HG02973 (cell line): ENCODE data around the gene YIPF4.
"Not testable (repeated sequence)": the region's sequence is repeated elsewhere in the genome, so short reads cannot be mapped to it uniquely, and the experiment has no call there.

Experiments
- ATAC-seq: cut with Tn5 transposase; IDR thresholded peaks from one replicate; pipeline ENCODE4 v1.9.1; 2021; ENCODE audit warnings: moderate library complexity; ENCODE audit not compliant: unreplicated experiment

Gene YIPF4

GRCh38 chr2:32284321-32284720 is 6.6 kb downstream of the YIPF4 start:
- ATAC-seq, result no peak

- ATAC-seq, result no peak
These were observed 11.7 kb downstream of the YIPF4 start for GRCh38 chr2:32289165-32289999.

- no peak for ATAC-seq
These were observed 12.3 kb downstream of the YIPF4 start for GRCh38 chr2:32290000-32290339.

GRCh38 chr2:32291746-32292145 is 14.0 kb downstream of the YIPF4 start:
- ATAC-seq, result no peak

GRCh38 chr2:32293493-32293892 is 15.8 kb downstream of the YIPF4 start:
- ATAC-seq, result not testable (repeated sequence)

GRCh38 chr2:32293966-32294562 is 16.4 kb downstream of the YIPF4 start:
- ATAC-seq, result not testable (repeated sequence)

- ATAC-seq, result no peak
These were observed 32.9 kb downstream of the YIPF4 start for GRCh38 chr2:32310577-32310976.

GRCh38 chr2:32314886-32315285 is 37.2 kb downstream of the YIPF4 start:
- ATAC-seq, result no peak

GRCh38 chr2:32328679-32329078 is 51.0 kb downstream of the YIPF4 start:
- ATAC-seq, result not testable (repeated sequence)

GRCh38 chr2:32329180-32329980 is 51.7 kb downstream of the YIPF4 start:
- ATAC-seq, result not testable (repeated sequence)

GRCh38 chr2:32330136-32330535 is 52.4 kb downstream of the YIPF4 start:
- ATAC-seq, result no peak

- ATAC-seq, result no peak
These were observed 65.1 kb downstream of the YIPF4 start for GRCh38 chr2:32342801-32343200.

GRCh38 chr2:32350797-32351196 is 73.1 kb downstream of the YIPF4 start:
- not testable (repeated sequence) for ATAC-seq

GRCh38 chr2:32355976-32356680 is 78.4 kb downstream of the YIPF4 start:
- no peak for ATAC-seq

- ATAC-seq, result peak; percentile 81
These were observed 79.1 kb downstream of the YIPF4 start, which contains the start of gene BIRC6 for GRCh38 chr2:32356681-32357317. TSS of gene BIRC6 (plus strand) at chr2:32357023. CDS start at chr2:32357162, 139 bp downstream.

- ATAC-seq, result peak; percentile 12
These were observed 79.8 kb downstream of the YIPF4 start for GRCh38 chr2:32357318-32358110.

GRCh38 chr2:32358111-32358482 is 80.4 kb downstream of the YIPF4 start:
- no peak for ATAC-seq

- ATAC-seq, result no peak
These were observed 82.7 kb downstream of the YIPF4 start for GRCh38 chr2:32360416-32360815.

- ATAC-seq, result not testable (repeated sequence)
These were observed 85.3 kb downstream of the YIPF4 start for GRCh38 chr2:32362997-32363396.

GRCh38 chr2:32363597-32363996 is 85.9 kb downstream of the YIPF4 start:
- no peak for ATAC-seq
